Measurements from ENCODE around the gene RLBP1.
"Not testable (repeated sequence)": the region's sequence is repeated elsewhere in the genome, so short reads cannot be mapped to it uniquely, and the experiment has no call there.

The RLBP1 gene

DNA sequence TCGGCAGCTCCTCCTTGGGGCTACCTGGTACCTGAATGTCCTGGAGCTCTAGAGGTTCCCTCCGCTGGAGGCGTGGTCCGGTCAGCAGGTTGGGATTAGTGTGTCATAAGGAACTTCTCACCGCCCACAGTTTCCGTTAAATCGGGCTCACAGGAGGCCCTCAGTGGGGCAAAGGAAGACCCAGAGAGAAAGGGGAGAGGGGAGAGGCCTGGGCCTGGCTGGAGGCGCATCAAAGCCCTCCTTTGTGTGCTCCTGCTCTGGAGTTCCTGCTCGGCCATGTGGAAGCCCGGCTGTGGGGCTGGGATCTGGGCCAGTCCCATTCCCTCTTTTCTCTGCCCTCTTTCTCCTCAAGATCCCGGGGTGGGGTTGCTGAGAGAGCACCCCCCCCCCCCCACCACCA, at the start of gene RLBP1:
Gene RLBP1 (minus strand): TSS at position 37 of the 400 bp plus-strand sequence. CDS start 2,604 bp downstream, outside the sequence.
- no peak within 1 kb of the TSS for H3K4me3 ChIP-seq (ENCODE audit: control insufficient read depth, low read depth, low read length)
- TF ChIP-seq, protein P1, sequence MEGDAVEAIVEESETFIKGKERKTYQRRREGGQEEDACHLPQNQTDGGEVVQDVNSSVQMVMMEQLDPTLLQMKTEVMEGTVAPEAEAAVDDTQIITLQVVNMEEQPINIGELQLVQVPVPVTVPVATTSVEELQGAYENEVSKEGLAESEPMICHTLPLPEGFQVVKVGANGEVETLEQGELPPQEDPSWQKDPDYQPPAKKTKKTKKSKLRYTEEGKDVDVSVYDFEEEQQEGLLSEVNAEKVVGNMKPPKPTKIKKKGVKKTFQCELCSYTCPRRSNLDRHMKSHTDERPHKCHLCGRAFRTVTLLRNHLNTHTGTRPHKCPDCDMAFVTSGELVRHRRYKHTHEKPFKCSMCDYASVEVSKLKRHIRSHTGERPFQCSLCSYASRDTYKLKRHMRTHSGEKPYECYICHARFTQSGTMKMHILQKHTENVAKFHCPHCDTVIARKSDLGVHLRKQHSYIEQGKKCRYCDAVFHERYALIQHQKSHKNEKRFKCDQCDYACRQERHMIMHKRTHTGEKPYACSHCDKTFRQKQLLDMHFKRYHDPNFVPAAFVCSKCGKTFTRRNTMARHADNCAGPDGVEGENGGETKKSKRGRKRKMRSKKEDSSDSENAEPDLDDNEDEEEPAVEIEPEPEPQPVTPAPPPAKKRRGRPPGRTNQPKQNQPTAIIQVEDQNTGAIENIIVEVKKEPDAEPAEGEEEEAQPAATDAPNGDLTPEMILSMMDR (IDR thresholded peaks at IDR 0.05; ENCODE audit: control insufficient read depth, insufficient read depth, low read depth, low read length, missing control alignments), result no peak
- DNase-seq (ENCODE audit: low read depth), result no peak

DNA sequence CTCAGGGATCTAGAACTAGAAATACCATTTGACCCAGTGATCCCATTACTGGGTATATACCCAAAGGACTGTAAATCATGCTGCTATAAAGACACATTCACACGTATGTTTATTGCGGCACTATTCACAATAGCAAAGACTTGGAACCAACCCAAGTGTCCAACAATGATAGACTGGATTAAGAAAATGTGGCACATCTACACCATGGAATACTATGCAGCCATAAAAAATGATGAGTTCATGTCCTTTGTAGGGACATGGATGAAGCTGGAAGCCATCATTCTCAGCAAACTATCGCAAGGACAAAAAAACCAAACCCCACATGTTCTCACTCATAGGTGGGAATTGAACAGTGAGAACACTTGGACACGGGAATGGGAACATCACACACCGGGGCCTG, 28.8 kb upstream of the RLBP1 start:
- not testable (repeated sequence) for DNase-seq (ENCODE audit: low read depth); H3K4me3 ChIP-seq (ENCODE audit: control insufficient read depth, low read depth, low read length)

DNA sequence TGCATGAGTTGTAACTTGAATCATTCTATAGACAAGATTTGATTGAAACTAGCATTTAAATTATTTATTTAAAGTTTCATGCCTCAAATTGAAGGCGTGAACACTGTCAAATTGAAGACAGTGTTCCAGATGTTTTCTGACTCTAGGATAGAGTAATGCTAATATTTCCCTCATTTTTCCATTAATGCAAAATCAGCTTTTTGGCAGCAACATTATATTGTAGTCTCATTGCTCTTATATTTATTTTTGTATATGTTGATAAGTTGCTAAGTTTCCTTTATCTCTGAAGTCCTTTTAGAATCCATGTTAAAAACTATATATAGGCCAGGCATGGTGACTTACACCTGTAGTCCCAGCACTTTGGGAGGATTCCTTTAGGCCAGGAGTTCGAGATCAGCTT, 27.2 kb upstream of the RLBP1 start:
- TF ChIP-seq, protein P1 (IDR thresholded peaks at IDR 0.05; ENCODE audit: control insufficient read depth, insufficient read depth, low read depth, low read length, missing control alignments), result no peak
- H3K4me3 ChIP-seq (ENCODE audit: control insufficient read depth, low read depth, low read length), result no peak overlapping the region
- no peak for DNase-seq (ENCODE audit: low read depth)

DNA sequence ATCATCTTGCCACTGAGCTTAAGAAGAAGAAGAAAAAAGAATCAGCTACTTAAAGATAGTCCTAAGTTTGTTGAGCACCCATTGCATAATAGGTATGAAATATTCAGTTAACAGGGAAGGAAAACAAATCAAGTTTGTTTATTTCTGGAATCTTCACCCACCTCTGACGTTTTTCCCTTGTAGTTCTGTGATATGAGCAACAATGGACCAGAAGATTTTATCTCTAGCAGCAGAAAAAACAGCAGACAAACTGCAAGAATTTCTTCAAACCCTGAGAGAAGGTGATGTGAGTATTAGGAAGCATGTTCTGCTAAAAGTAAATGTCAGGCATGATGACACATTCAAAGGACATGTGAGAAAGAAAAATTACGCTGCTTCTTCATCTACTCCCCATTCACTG, 26.1 kb upstream of the RLBP1 start:
- TF ChIP-seq, protein P1 (IDR thresholded peaks at IDR 0.05; ENCODE audit: control insufficient read depth, insufficient read depth, low read depth, low read length, missing control alignments), result no peak
- H3K4me3 ChIP-seq (ENCODE audit: control insufficient read depth, low read depth, low read length), result no peak overlapping the region
- no peak for DNase-seq (ENCODE audit: low read depth)

DNA sequence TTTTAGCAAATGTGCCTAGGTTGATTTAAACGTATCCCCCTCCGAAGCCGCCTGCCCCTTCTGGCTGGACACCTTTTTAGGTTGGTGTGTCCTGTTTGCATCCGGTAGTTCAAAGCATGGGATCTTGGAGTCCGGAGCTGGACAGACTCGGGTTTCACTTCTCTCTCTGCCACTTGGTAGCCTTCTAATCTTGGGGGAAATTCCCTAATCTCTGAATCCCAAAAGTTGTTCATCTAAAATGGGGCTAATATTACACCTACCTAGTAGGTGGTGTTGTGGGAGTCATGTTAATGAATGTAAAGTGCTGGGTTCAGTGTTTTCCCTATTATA, 23.2 kb upstream of the RLBP1 start:
- DNase-seq (ENCODE audit: low read depth), result no peak
- peak overlapping the region; percentile 84 for H3K4me3 ChIP-seq (ENCODE audit: control insufficient read depth, low read depth, low read length)
- TF ChIP-seq, protein P1 (IDR thresholded peaks at IDR 0.05; ENCODE audit: control insufficient read depth, insufficient read depth, low read depth, low read length, missing control alignments), result no peak

DNA sequence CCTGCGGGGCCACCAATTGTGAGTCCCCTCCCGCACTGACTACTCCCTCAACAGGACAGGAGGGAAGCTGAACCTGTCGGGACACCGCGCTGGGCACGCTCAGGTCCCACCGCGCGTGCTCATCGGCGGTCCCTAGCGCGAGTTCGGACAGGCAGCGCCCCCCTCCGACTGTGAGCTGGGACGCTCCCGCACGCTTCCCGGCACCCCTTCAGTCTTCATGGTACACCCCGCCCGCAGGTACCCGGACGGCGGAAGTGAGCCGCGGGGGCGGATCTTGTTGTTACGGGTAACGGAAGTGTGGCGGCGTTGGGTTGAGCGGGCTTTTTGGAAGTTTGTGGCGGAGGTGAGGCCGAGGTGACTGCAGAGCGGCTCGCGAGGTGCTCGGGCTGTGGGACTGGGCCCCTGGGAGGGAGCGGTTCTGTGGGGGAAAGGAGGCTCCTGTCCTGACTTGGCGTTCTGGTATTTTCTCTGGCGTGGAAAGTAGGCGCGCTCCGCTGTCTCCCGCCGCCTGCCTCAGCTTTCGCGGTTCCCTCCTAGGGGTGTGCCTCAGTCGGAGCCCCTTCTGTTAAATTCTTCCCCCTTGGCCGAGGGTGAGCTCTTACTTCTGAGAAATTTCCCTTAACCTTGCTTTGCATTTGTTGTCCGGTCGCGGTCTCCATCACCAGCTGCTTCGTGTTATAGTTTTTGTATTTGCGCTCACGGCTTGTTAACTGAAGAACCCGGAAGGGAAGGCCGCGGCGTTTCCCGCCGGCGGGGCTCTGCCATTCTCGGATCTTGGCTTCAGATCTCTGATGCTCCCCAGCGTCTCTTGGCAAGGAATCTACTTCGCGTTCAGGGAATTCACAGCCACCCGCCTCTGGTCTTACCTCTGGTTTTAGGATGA, 22.6 kb upstream of the RLBP1 start, which contains the start of gene FANCI:
Gene FANCI (plus strand): TSS at position 289 of the 883 bp plus-strand sequence. CDS start 3,669 bp downstream, outside the sequence.
- H3K4me3 ChIP-seq (ENCODE audit: control insufficient read depth, low read depth, low read length), result peak within 1 kb of the TSS; percentile 84
- DNase-seq (ENCODE audit: low read depth), result peak; percentile 68

More for the DNA sequence above, 22.6 kb upstream of the RLBP1 start, which contains the start of gene FANCI:
- TF ChIP-seq, protein P1 (IDR thresholded peaks at IDR 0.05; ENCODE audit: control insufficient read depth, insufficient read depth, low read depth, low read length, missing control alignments), result peak; percentile 63

Measured in AG09309 (cell line).